Activated CD4-positive, alpha-beta T cell treated with anti-CD3 and anti-CD28 coated beads, Interleukin-2, Interleukin-6, amounts not matched to agents 100 ng/mL and 50 ng/mL, durations not matched to agents 16 hours and 8 hours (primary cell): Measurements from ENCODE around the gene CDH18.

ENCODE experiments used
- DNase-seq: peaks from one replicate; pipeline ENCODE4 v3.0.0-alpha.2; 2020

CDH18 gene

DNA sequence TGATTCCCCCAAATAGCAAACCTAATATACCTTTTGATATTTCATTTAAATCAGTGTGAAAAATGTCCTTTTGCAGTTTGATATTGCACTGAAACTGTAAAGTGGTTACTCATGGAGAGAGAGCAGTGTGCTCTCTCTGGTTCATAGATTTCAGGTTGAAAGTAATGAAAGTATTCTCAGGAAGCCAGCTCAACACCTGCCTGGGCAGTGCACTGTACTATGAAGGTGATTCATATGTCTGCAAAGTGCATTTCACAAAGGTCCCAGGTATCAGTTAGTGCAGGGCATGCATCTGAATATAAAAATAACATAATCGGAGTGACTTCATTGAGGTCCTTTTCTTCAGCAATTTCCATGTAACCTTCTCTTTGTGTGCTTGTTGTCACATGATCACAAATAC lies 274.3 kb downstream of the CDH18 start:
- no peak for DNase-seq

- DNase-seq = no peak
Observed at GRCh38 chr5:19709403-19709802, 278.6 kb downstream of the CDH18 start.

DNA sequence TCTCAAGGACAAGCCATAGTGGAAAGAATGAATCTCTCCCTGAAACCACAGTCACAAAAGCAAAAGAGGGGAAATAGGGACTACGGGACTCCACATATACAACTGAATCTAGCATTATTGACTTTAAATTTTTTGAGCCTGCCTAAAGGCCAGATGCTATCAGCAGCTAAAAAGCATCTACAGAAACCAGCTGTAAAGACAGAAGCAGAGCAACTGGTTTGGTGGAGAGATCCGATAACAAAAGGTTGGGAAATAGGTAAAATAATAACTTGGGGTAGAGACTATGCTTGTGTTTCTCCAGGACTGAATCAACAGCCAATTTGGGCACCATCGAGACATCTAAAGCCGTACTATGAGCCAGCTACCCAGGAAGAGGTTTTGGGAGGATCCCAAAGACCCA lies 281.2 kb downstream of the CDH18 start:
- no peak for DNase-seq

DNA sequence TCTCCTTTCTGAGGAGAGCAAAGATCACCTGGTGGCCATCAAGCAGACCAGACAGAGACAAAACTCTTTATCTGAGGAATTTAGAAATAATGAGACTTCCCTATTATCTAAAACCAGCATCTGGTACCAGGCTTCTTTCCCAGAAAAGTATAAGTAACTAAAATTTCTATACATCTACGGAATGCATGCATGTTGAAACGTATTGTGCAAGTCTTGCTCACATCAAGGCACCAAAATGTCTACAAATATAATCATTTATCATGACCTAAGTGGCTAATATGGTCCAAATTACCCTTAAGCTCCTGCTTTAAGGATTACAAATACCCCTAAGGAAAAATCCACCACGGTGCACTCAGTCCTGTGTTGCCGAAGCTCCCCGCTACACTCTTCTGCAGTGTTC lies 286.3 kb downstream of the CDH18 start:
- DNase-seq = no peak

- DNase-seq = no peak
Observed at GRCh38 chr5:19694949-19695611, 292.9 kb downstream of the CDH18 start.

GRCh38 chr5:19690978-19691377 lies 297.0 kb downstream of the CDH18 start:
- no peak for DNase-seq

GRCh38 chr5:19685473-19685872 lies 302.5 kb downstream of the CDH18 start:
- DNase-seq = no peak

DNA sequence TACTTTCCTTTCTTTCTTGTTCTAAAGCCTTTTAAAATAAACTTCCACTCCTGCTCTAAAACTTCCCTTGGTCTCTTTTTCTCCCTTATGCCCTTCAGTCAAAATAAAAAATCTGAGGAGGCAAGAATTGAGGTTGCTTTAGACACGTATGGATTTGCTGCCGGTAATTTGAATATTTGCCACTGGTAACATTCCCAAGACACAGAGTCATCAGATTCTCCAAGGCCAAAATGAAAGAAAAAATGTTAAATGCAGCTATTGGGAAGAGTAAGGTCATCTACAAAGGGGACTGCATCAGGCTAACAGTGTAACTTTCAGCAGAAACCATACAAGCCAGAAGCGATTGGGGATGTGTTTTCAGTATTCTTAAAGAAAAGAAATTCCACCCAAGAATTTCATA lies 311.1 kb downstream of the CDH18 start:
- no peak for DNase-seq

DNA sequence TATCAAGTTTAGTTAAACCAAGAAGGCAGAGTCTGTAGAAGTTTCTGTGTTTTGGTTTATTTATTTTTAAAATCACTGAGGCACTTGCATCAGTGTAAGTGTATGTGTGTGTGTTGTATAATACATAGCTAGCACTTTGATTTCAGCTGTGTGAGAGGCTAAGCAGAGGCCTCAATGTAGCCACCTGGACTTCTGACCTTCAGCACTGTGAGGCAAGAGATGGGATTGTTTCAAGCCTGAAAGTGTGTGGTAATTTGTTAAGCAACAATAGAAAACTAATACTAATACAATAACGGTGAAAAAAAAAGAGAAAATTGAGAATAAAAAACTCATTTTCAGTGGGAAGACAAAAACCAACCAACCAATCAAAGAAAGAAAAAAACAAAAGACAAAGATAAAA lies 327.3 kb downstream of the CDH18 start:
- no peak for DNase-seq

- DNase-seq = no peak
Observed at GRCh38 chr5:19655627-19656026, 332.4 kb downstream of the CDH18 start.

GRCh38 chr5:19638461-19638860 lies 349.5 kb downstream of the CDH18 start:
- no peak for DNase-seq

DNA sequence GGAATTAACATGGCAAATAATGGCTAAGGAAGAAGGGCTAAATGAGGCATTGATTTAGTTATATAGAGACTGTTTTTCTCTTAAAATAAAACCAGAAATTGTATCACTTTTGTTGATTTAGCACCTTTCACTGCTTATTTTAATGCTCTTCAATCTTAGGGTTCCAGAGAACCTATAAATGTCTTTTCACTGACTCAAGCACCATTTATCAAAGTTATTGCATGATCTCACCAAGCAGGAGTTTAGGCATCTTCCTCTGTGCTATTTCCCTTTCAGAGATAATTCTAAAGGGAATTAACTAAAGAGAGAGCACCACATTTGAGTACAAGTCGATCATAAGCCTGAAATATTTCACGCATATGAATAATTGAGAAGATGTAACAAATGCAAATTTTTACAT lies 357.1 kb downstream of the CDH18 start:
- DNase-seq = no peak

GRCh38 chr5:19626211-19626610 lies 361.8 kb downstream of the CDH18 start:
- DNase-seq = no peak

GRCh38 chr5:19625562-19625961 lies 362.4 kb downstream of the CDH18 start:
- DNase-seq = no peak

- DNase-seq = no peak
Observed at GRCh38 chr5:19619571-19619970, 368.4 kb downstream of the CDH18 start.

- DNase-seq = no peak
Observed at GRCh38 chr5:19616701-19617215, 371.2 kb downstream of the CDH18 start.

DNA sequence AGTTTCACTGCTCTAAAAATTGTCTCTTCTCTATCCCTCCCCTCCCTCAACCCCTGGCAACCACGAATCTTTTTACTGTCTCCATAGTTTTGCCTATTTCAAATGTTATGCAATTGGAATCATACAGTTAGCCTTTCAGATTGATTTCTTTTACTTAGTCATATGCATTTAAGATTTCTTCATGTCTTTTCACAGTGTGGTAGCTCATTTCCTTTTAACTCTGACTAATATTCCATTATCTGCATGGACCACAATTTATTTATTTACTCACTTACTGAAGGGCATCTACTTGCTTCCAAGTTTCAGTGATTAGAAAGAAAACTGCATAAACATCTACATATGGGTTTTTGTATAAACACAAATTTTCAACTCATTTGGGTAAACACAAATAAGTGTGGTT lies 372.3 kb downstream of the CDH18 start:
- no peak for DNase-seq

DNA sequence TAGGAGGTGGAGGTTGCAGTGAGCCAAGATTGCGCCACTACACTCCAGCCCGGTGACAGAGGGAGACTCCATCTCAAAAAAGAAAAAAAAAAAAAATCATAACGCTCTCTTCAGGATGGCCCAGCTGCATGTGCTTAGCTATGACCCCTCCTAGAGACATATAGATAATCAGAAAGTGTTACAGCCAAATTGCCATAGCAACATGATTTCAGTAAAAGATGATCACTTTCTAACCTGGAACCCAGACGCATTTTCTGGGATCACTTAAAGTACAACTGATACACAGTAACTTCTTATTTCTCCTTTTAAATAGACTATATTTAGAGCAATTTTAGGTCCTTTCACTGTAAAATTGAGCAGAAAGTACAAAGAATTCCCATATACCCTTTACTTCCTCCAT lies 372.9 kb downstream of the CDH18 start:
- no peak for DNase-seq

GRCh38 chr5:19608444-19609002 lies 379.5 kb downstream of the CDH18 start:
- DNase-seq = no peak

DNA sequence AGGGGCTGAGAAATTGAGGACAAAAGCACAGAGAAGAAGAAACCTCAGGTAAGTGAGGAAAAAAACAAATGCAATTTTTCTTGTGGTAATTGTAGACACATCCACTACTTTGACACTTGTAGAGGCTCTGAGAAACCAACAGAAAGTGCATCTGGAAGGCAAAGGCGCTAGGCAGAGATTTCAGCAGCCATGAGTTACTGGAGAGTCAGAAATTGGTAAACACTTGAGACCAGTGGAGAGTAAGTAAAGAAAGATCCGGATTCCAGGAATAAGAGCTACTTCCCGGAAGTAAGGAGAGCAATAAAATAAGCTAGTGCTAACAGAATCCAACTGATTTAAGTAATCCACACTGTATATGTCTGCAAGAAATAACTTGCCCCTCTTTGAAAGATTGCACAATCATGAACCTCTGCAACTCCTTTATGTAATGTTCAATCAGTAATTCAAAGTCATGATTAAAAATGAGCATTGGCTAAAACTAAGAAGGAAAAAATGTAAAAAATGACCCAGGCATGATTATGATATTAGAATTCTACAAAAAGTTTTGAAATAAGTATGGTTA lies 382.1 kb downstream of the CDH18 start:
- no peak for DNase-seq

- DNase-seq = no peak
Observed at GRCh38 chr5:19584131-19584530, 403.9 kb downstream of the CDH18 start.

DNA sequence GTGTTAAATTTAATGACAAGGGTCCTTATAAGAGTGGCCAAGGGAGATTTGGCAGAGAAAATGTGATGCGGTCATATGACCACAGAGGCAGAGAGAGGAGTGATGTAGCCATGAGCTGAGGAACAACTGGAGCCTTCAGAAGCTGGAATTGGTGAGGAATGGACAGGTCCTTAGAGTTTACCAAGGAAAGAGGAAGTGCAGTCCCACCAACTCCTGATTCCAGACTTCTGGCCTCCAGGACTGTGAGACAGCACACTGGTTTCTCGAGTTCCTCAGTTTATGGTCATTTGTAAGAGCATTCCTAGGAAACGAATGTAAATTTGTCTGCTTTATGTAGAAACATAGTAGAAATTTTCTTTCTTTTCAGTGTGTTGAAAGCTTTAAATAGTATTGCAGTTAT lies 410.1 kb downstream of the CDH18 start:
- no peak for DNase-seq

GRCh38 chr5:19568004-19568403 lies 420.0 kb downstream of the CDH18 start:
- no peak for DNase-seq

DNA sequence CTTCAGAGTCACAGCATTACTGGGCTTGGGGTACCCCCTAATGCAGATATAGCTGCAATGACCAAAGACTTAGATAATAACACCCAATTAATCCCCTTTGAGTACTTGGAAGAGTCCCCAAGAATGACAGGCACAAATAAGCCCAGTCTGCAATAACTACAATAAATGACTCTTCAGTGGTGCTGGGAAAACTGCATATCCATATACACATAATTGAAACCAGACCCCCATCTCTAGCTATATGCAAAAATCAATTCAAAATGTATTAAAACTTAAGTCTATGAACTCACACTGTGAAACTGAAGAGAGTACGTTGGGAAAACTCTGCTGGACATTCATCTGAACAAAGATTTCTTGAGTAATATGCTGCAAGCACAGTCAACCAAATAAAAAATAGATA lies 422.5 kb downstream of the CDH18 start:
- no peak for DNase-seq

GRCh38 chr5:19564036-19564435 lies 424.0 kb downstream of the CDH18 start:
- DNase-seq = no peak
